Large intestine (tissue), 3 donors: ENCODE results near the gene ENTHD1. TPM values are rescaled to one million over a fixed set of nuclear protein-coding genes. Genes with fewer than 3 reads are reported as not detected.
"Not testable (repeated sequence)": the region's sequence is repeated elsewhere in the genome, so short reads cannot be mapped to it uniquely, and the experiment has no call there.

Source experiments
- DNase-seq, 2 donors: peaks; one replicate each; pipeline versions ENCODE4 v3.0.0 to v3.0.0-alpha.2; 2013
- H3K27ac ChIP-seq: one replicate; pipeline ENCODE4 v1.5.1; 2013; ENCODE audit warnings: low read length
- H3K27me3 ChIP-seq: 2 replicates; pipeline ENCODE4 v1.6.1; 2013; ENCODE audit warnings: low read length; ENCODE audit not compliant: control insufficient read depth, insufficient read depth
- H3K36me3 ChIP-seq: 2 replicates; pipeline ENCODE4 v1.6.1; 2013; ENCODE audit warnings: low read length; ENCODE audit not compliant: control insufficient read depth, insufficient read depth
- H3K4me1 ChIP-seq: one replicate; pipeline ENCODE4 v1.6.1; 2013; ENCODE audit warnings: low read length; ENCODE audit not compliant: control insufficient read depth, insufficient read depth
- H3K4me3 ChIP-seq: one replicate; pipeline ENCODE4 v1.5.1; 2013; ENCODE audit warnings: low read length
- H3K9me3 ChIP-seq: one replicate; pipeline ENCODE4 v1.6.1; 2013; ENCODE audit warnings: mild to moderate bottlenecking, low read depth, low read length, moderate library complexity; ENCODE audit not compliant: control insufficient read depth
- WGBS: methylation state at CpG from one replicate; pipeline ENCODE4 v1.1.5; 2013; ENCODE audit warnings: low lambda C conversion rate; ENCODE audit not compliant: insufficient coverage; 5-methylcytosine and 5-hydroxymethylcytosine counted together
- polyA plus RNA-seq: library from polyadenylated mRNA; unstranded; fragments of 120-200 nt; gene quantifications from one replicate; pipeline ENCODE4 v1.2.1, GENCODE V29; 2013

The ENTHD1 gene
- polyA plus RNA-seq, 1 donor = 0.06 TPM

- 80% methylated on average over 1 of the region's 9 CpGs for WGBS
- Histone ChIP-seq H3K4me1 (no peaks in the 10 kb centered on the region), H3K9me3 (no peaks in the 10 kb centered on the region), H3K27me3 (no peaks in the 10 kb centered on the region), H3K27ac (no peak overlapping the region), H3K36me3 (no peaks in the 10 kb centered on the region), H3K4me3 (no peak overlapping the region)
- no peak for DNase-seq
Measured at GRCh38 chr22:39910876-39911613, 17.5 kb upstream of the ENTHD1 start.

GRCh38 chr22:39908737-39909136 lies 15.2 kb upstream of the ENTHD1 start:
- H3K27me3 ChIP-seq = no peaks in the 10 kb centered on the region
- no peak overlapping the region for H3K4me3 ChIP-seq
- no peak for DNase-seq
- H3K36me3 ChIP-seq = no peaks in the 10 kb centered on the region
- WGBS = no CpG with 5 or more reads among the region's 5 CpGs
- no peak overlapping the region for H3K27ac ChIP-seq
- H3K9me3 ChIP-seq = no peaks in the 10 kb centered on the region
- no peaks in the 10 kb centered on the region for H3K4me1 ChIP-seq

- DNase-seq = no peak
- Histone ChIP-seq H3K9me3 (no peaks in the 10 kb centered on the region), H3K27ac (no peak overlapping the region), H3K27me3 (no peaks in the 10 kb centered on the region), H3K36me3 (no peaks in the 10 kb centered on the region), H3K4me3 (no peak overlapping the region), H3K4me1 (no peaks in the 10 kb centered on the region)
- WGBS = no CpG with 5 or more reads among the region's 2 CpGs
Measured at GRCh38 chr22:39908136-39908535, 14.6 kb upstream of the ENTHD1 start.

GRCh38 chr22:39907605-39908097 lies 14.1 kb upstream of the ENTHD1 start:
- WGBS = no CpG with 5 or more reads among the region's 9 CpGs
- DNase-seq = no peak
- H3K27ac ChIP-seq = no peak overlapping the region
- no peaks in the 10 kb centered on the region for H3K4me1 ChIP-seq
- H3K4me3 ChIP-seq = no peak overlapping the region
- no peaks in the 10 kb centered on the region for H3K27me3 ChIP-seq
- no peaks in the 10 kb centered on the region for H3K36me3 ChIP-seq
- no peaks in the 10 kb centered on the region for H3K9me3 ChIP-seq

- Histone ChIP-seq H3K36me3 (no peaks in the 10 kb centered on the region), H3K4me3 (no peak overlapping the region), H3K9me3 (no peaks in the 10 kb centered on the region), H3K27ac (no peak overlapping the region), H3K27me3 (no peaks in the 10 kb centered on the region), H3K4me1 (no peaks in the 10 kb centered on the region)
- no peak for DNase-seq
- 100% methylated on average over 1 of the region's 6 CpGs for WGBS
Measured at GRCh38 chr22:39907047-39907446, 13.5 kb upstream of the ENTHD1 start.

GRCh38 chr22:39906207-39906606 lies 12.6 kb upstream of the ENTHD1 start:
- WGBS = 50% methylated on average over 1 of the region's 3 CpGs
- DNase-seq = no peak
- Histone ChIP-seq H3K4me3 (no peak overlapping the region), H3K9me3 (no peaks in the 10 kb centered on the region), H3K27ac (no peak overlapping the region), H3K27me3 (no peaks in the 10 kb centered on the region), H3K36me3 (no peaks in the 10 kb centered on the region), H3K4me1 (no peaks in the 10 kb centered on the region)

- Histone ChIP-seq H3K27me3 (no peaks in the 10 kb centered on the region), H3K4me1 (no peaks in the 10 kb centered on the region), H3K4me3 (no peak overlapping the region), H3K9me3 (no peaks in the 10 kb centered on the region), H3K27ac (no peak overlapping the region), H3K36me3 (no peaks in the 10 kb centered on the region)
- DNase-seq = no peak
- no CpG with 5 or more reads among the region's 3 CpGs for WGBS
Measured at GRCh38 chr22:39905687-39906086, 12.1 kb upstream of the ENTHD1 start.

- no peaks in the 10 kb centered on the region for H3K36me3 ChIP-seq
- H3K27me3 ChIP-seq = no peaks in the 10 kb centered on the region
- WGBS = 100% methylated on average over 1 of the region's 4 CpGs
- no peaks in the 10 kb centered on the region for H3K4me1 ChIP-seq
- H3K4me3 ChIP-seq = no peak overlapping the region
- H3K9me3 ChIP-seq = no peaks in the 10 kb centered on the region
- H3K27ac ChIP-seq = no peak overlapping the region
- no peak for DNase-seq
Measured at GRCh38 chr22:39904862-39905261, 11.3 kb upstream of the ENTHD1 start.

- H3K4me1 ChIP-seq, H3K4me3 ChIP-seq, H3K27ac ChIP-seq, H3K9me3 ChIP-seq, H3K36me3 ChIP-seq, DNase-seq, H3K27me3 ChIP-seq: not testable (repeated sequence)
- WGBS = 92% methylated on average over 3 of the region's 10 CpGs
Measured at GRCh38 chr22:39904024-39904423, 10.5 kb upstream of the ENTHD1 start.

- Histone ChIP-seq H3K36me3 (no peaks in the 10 kb centered on the region), H3K27ac (no peak overlapping the region), H3K9me3 (no peaks in the 10 kb centered on the region), H3K4me1 (no peaks in the 10 kb centered on the region), H3K4me3 (no peak overlapping the region), H3K27me3 (no peaks in the 10 kb centered on the region)
- no peak for DNase-seq
- WGBS = 94% methylated on average over 5 of the region's 8 CpGs
Measured at GRCh38 chr22:39901565-39902146, 8.1 kb upstream of the ENTHD1 start.
